Naive B cell (primary cell): ENCODE data around the gene MYRF. TPM values are rescaled to one million over a fixed set of nuclear protein-coding genes. Genes with fewer than 3 reads are reported as not detected.
A peak's percentile ranks its signal among the peaks of the same experiment; 100 is the strongest.

ENCODE experiments used
- ATAC-seq, 2 donors: fragments of 150-1000 bp; cut with Tn5 transposase; 2 replicates each; pipeline ENCODE4 v1.10.0; 2021; ENCODE audit warnings: low read depth in 2 of 2, mild to moderate bottlenecking in 2 of 2, moderate library complexity in 2 of 2
- DNase-seq: peaks from one replicate; pipeline ENCODE4 v3.0.0; 2022
- H3K27ac Mint-ChIP-seq, 6 donors: one replicate each; pipeline ENCODE4 v1.8.0; 2020 to 2022; ENCODE audit warnings: mild to moderate bottlenecking in 6 of 6, mixed read lengths in 6 of 6, moderate library complexity in 5 of 6, inconsistent platforms in 2 of 6
- H3K27me3 Mint-ChIP-seq, 3 donors: one replicate each; pipeline ENCODE4 v1.8.0; 2021 to 2022; ENCODE audit warnings: mixed read lengths in 3 of 3, mild to moderate bottlenecking in 1 of 3
- H3K36me3 Mint-ChIP-seq, 2 donors: one replicate each; pipeline ENCODE4 v1.8.0; 2020 to 2022; ENCODE audit warnings: mixed read lengths in 2 of 2, inconsistent platforms in 1 of 2, mild to moderate bottlenecking in 1 of 2
- H3K4me1 Mint-ChIP-seq, 3 donors: one replicate each; pipeline ENCODE4 v1.8.0; 2020 to 2022; ENCODE audit warnings: mixed read lengths in 3 of 3, inconsistent platforms in 1 of 3, mild to moderate bottlenecking in 1 of 3, moderate library complexity in 1 of 3
- H3K4me3 Mint-ChIP-seq, 8 donors: one replicate each; pipeline ENCODE4 v1.8.0; 2020 to 2022; ENCODE audit warnings: mild to moderate bottlenecking in 8 of 8, mixed read lengths in 8 of 8, moderate library complexity in 8 of 8, inconsistent platforms in 2 of 8
- H3K9me3 Mint-ChIP-seq, 7 donors: one replicate each; pipeline ENCODE4 v1.8.0; 2020 to 2022; ENCODE audit warnings: mixed read lengths in 7 of 7, mild to moderate bottlenecking in 5 of 7, inconsistent platforms in 2 of 7, moderate library complexity in 1 of 7
- polyA plus RNA-seq, 6 donors: library from polyadenylated mRNA; unstranded; fragments of 300-500 nt; fragmentation: Illumina TruSeq; gene quantifications; one replicate each; pipeline ENCODE4 v1.2.3, GENCODE V29; 2021; ENCODE audit warnings: low read depth in 6 of 6

MYRF gene
- polyA plus RNA-seq, 6 donors from 2014 or later = 0.11 to 0.35 (median 0.17) TPM; not detected in 1

DNA sequence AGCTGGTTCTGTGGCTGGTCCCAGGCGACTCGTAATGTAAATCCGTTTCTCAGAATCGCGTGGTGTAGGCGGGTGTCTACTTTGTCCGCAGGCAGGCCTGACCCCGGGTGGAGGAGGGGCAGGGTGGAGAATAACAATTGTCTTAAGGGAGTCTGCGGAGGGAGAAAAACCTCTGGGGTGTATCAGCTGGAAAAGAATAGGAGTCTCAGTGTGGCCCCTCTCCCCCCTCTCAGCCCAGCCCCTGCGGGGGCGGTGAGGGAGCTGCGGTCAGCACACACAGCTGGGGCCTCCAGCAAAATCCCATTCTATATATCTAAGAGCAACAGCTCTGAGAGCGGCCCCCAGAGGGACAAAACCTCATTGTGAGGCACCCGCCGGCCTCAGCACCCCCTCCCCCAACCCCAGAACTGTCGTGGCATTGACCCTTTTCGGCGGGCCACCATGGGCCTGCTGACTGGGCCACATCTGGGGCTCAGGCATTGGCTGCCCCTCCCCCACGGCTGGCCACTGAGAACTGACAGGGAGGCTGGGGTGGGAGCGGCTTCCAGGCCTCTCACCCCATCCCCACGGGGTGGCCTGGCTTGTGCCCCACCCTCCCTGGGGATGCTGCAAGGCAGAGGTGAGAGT lies 2.7 kb upstream of the MYRF start:
- Mint-ChIP-seq H3K27me3 (peaks cover 21 to 50% (median 46%) of the 10 kb centered on the region in 3 donors), H3K4me1 (peaks cover 5 to 13% (median 10%) of the 10 kb centered on the region in 3 donors), H3K27ac (peak overlapping the region in 1 of 6 donors; percentile 13), H3K9me3 (no peaks in the 10 kb centered on the region), H3K36me3 (no peaks in the 10 kb centered on the region), H3K4me3 (no peak overlapping the region)
- no peak for ATAC-seq
- DNase-seq = no peak

DNA sequence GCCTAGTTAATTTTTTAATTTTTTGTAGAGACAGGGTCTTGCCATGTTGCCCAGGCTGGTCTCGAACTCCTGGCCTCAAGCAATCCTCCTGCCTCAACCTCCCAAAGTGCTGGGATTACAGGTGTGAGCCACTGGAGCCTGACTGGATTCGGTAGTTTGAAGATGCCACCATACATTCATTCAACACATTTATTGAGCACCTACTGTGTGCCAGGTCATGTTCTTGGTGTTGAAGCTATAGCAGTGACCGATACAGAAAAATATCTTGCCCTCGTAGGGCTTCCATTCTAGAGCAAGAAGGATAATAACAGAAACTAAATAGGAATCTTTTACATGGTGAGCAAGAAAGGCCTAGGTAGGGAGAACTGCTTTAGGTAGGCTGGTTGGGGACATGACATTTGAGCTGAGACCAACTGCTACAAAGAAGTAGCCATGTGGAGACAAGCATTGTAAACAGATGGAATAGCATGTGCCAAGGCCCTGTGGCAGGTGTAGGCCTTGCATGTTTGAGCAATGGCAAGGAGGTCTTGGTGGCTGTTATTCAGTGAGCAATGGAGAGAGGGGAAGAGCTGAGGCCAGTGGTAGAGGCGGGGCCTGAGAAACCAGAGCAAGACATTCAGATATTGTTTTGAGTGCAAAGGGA lies 1.7 kb upstream of the MYRF start:
- ATAC-seq (no peak), DNase-seq (no peak)
- H3K4me1 Mint-ChIP-seq = peaks cover 5 to 13% (median 10%) of the 10 kb centered on the region in 3 donors
- H3K36me3 Mint-ChIP-seq = no peaks in the 10 kb centered on the region
- peak overlapping the region in 5 of 8 donors; percentile 4 to 72 (median 40) for H3K4me3 Mint-ChIP-seq
- H3K27me3 Mint-ChIP-seq = peaks cover 21 to 50% (median 47%) of the 10 kb centered on the region in 3 donors
- H3K27ac Mint-ChIP-seq = no peak overlapping the region
- H3K9me3 Mint-ChIP-seq = no peaks in the 10 kb centered on the region

DNA sequence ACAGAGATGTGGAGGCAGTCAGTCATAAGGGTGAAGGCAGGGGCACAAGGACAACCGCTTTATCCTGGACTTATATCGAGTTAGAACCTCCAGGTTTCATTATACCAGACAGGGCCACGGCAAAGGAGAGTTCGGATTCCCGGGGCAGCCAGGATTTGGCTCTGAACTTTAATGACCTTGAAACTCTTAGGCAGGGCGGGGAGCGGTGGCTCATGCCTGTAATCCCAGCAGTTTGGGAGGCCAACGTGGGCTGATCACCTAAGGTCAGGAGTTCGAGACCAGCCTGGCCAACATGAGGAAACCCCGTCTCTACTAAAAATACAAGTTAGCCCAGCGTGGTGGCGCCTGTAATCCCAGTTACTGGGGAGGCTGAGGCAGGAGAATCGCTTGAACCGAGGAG lies 1.1 kb upstream of the MYRF start:
- peak overlapping the region in 6 of 8 donors; percentile 30 to 90 (median 55) for H3K4me3 Mint-ChIP-seq
- no peak for DNase-seq
- no peak overlapping the region for H3K27ac Mint-ChIP-seq
- H3K9me3 Mint-ChIP-seq = no peaks in the 10 kb centered on the region
- no peaks in the 10 kb centered on the region for H3K36me3 Mint-ChIP-seq
- peaks cover 5 to 16% (median 13%) of the 10 kb centered on the region in 3 donors for H3K4me1 Mint-ChIP-seq
- peaks cover 21 to 50% (median 50%) of the 10 kb centered on the region in 3 donors for H3K27me3 Mint-ChIP-seq
- ATAC-seq = no peak

- Mint-ChIP-seq H3K9me3 (no peaks in the 10 kb centered on the region), H3K36me3 (no peaks in the 10 kb centered on the region), H3K4me1 (peaks cover 13 to 20% (median 14%) of the 10 kb centered on the region in 3 donors), H3K4me3 (peak overlapping the region; percentile 12 to 85 (median 76)), H3K27me3 (peaks cover 21 to 53% (median 50%) of the 10 kb centered on the region in 3 donors), H3K27ac (peak overlapping the region in 1 of 6 donors; percentile 59)
- ATAC-seq = peak; percentile 17 to 27
- no peak for DNase-seq
Observed at GRCh38 chr11:61752925-61753521, 587 bp downstream of the MYRF start.

GRCh38 chr11:61753672-61754071 lies 1.2 kb downstream of the MYRF start:
- no peak for ATAC-seq
- Mint-ChIP-seq H3K27me3 (peaks cover 21 to 51% (median 45%) of the 10 kb centered on the region in 3 donors), H3K4me1 (peaks cover 13 to 20% (median 14%) of the 10 kb centered on the region in 3 donors), H3K4me3 (peak overlapping the region in 7 of 8 donors; percentile 42 to 85 (median 76)), H3K36me3 (no peaks in the 10 kb centered on the region), H3K9me3 (no peaks in the 10 kb centered on the region), H3K27ac (peak overlapping the region in 1 of 6 donors; percentile 3)
- no peak for DNase-seq

GRCh38 chr11:61754534-61755482 lies 2.4 kb downstream of the MYRF start:
- Mint-ChIP-seq H3K27me3 (peaks cover 16 to 41% (median 34%) of the 10 kb centered on the region in 3 donors), H3K36me3 (no peaks in the 10 kb centered on the region), H3K4me1 (peaks cover 13 to 20% (median 14%) of the 10 kb centered on the region in 3 donors), H3K9me3 (no peaks in the 10 kb centered on the region), H3K27ac (no peak overlapping the region), H3K4me3 (no peak overlapping the region)
- ATAC-seq (no peak), DNase-seq (no peak)

DNA sequence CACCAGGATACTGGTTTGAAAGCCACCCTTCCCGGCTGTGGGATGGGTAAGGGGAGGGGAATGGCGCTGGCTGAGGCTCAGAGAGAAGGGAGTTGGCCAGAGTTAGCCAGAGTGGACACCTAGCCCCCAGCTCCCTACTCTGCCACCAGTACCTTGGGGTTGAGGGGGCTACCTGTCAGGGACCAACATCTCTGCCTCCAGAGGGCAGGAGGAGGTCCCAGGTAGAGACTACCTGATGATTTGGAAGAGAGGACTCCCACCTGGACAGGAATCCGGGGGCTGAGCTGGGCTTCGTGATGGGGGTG lies 3.7 kb downstream of the MYRF start:
- H3K4me3 Mint-ChIP-seq = peak overlapping the region in 1 of 8 donors; percentile 74
- no peak for DNase-seq
- no peak overlapping the region for H3K27ac Mint-ChIP-seq
- H3K36me3 Mint-ChIP-seq = no peaks in the 10 kb centered on the region
- no peaks in the 10 kb centered on the region for H3K9me3 Mint-ChIP-seq
- peaks cover 13 to 20% (median 14%) of the 10 kb centered on the region in 3 donors for H3K4me1 Mint-ChIP-seq
- peaks cover 10 to 40% (median 32%) of the 10 kb centered on the region in 3 donors for H3K27me3 Mint-ChIP-seq
- no peak for ATAC-seq

DNA sequence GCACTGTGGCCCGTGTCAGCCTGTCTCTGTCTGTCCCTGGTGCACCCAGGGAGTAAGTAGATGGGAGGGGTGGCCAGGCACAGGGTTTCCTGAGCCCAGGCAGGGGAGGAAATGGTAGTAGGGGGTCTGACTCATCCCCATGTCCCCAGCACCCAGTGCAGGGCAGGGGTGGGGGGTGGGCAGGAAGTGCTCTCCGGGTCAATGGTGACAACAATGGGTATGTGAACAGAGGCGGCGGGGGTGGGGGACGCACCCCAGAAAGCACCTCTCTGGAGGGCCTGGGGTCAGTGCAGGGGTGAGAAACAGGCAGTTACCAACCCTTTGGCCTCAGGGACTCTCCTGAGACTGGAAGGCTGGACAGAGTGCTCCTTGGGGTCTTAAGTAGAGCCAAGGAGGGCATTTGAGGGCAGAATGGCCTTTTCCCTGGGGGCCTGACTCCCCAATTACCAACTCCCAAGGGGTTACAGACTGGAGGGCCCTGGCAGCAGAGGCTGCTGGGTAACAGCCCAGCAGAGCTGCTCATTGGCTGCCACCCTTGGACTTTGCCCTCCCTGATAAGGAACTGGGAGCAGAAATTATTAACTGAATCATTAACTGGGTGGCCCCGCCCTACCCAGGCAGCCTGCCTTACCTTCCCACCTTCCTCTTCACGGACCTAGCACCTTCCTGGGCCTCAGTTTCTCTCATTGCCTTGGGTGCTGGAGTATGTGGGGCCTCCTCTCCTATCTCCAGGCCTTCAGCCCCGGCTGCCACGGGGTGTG lies 4.2 kb downstream of the MYRF start:
- Mint-ChIP-seq H3K27ac (no peak overlapping the region), H3K4me1 (peaks cover 13 to 20% (median 14%) of the 10 kb centered on the region in 3 donors), H3K27me3 (peaks cover 7 to 38% (median 31%) of the 10 kb centered on the region in 3 donors), H3K4me3 (peak overlapping the region in 2 of 8 donors; percentile 23 to 74), H3K9me3 (no peaks in the 10 kb centered on the region), H3K36me3 (no peaks in the 10 kb centered on the region)
- DNase-seq (no peak), ATAC-seq (no peak)

- DNase-seq (no peak), ATAC-seq (no peak)
- H3K27me3 Mint-ChIP-seq = peaks cover 7 to 41% (median 33%) of the 10 kb centered on the region in 3 donors
- peak overlapping the region in 1 of 8 donors; percentile 23 for H3K4me3 Mint-ChIP-seq
- peaks cover 9 to 16% (median 14%) of the 10 kb centered on the region in 3 donors for H3K4me1 Mint-ChIP-seq
- H3K27ac Mint-ChIP-seq = no peak overlapping the region
- H3K36me3 Mint-ChIP-seq = no peaks in the 10 kb centered on the region
- no peaks in the 10 kb centered on the region for H3K9me3 Mint-ChIP-seq
Observed at GRCh38 chr11:61757213-61757862, 4.9 kb downstream of the MYRF start.

GRCh38 chr11:61760946-61761345 lies 8.5 kb downstream of the MYRF start:
- ATAC-seq (no peak), DNase-seq (no peak)
- no peak overlapping the region for H3K4me3 Mint-ChIP-seq
- H3K9me3 Mint-ChIP-seq = no peaks in the 10 kb centered on the region
- H3K27ac Mint-ChIP-seq = no peak overlapping the region
- peaks cover 0 to 21% (median 17%) of the 10 kb centered on the region in 3 donors for H3K27me3 Mint-ChIP-seq
- no peaks in the 10 kb centered on the region for H3K36me3 Mint-ChIP-seq
- peaks cover 0 to 9% (median 8%) of the 10 kb centered on the region in 3 donors for H3K4me1 Mint-ChIP-seq

- Mint-ChIP-seq H3K9me3 (no peaks in the 10 kb centered on the region), H3K4me1 (peaks cover 0 to 7% (median 1%) of the 10 kb centered on the region in 3 donors), H3K27me3 (peaks cover 0 to 17% (median 16%) of the 10 kb centered on the region in 3 donors), H3K27ac (peak overlapping the region in 2 of 6 donors; percentile 30 to 94), H3K4me3 (no peak overlapping the region), H3K36me3 (no peaks in the 10 kb centered on the region)
- DNase-seq (no peak), ATAC-seq (no peak)
Observed at GRCh38 chr11:61761440-61762222, 9.2 kb downstream of the MYRF start.
